SK-N-SH (cell line): ENCODE measurements around the gene CDH4. TPM values are rescaled to one million over a fixed set of nuclear protein-coding genes. Genes with fewer than 3 reads are reported as not detected.

ENCODE experiments used
- CTCF ChIA-PET: fragments of 300-600, 350-600 bp; formaldehyde crosslinking; extraction: SDS; loops from one replicate; lab custom pipeline; 2021; lab: Yijun Ruan, JAX
- POLR2A ChIA-PET: fragments of 350-600 bp; sonication (Branson Sonifier 250); formaldehyde crosslinking; extraction: SDS; loops from one replicate; lab custom pipeline; 2020; ENCODE audit warnings: antibody characterized with exemption, inconsistent platforms; lab: Yijun Ruan, JAX
- DNase-seq: peaks from one replicate; pipeline ENCODE4 v3.0.0; 2012
- H2AFZ ChIP-seq: fragments of 200-600 bp; sonication (generic); 2 replicates; pipeline ENCODE4 v1.8.1; 2016; ENCODE audit warnings: antibody characterized with exemption, mild to moderate bottlenecking, low read depth
- H3F3A ChIP-seq: fragments of 200-600 bp; sonication (generic); replicated peaks from 2 replicates; pipeline ENCODE3; 2016; ENCODE audit warnings: antibody characterized with exemption, mild to moderate bottlenecking; ENCODE audit not compliant: insufficient read depth
- H3K27ac ChIP-seq, 2 experiments: fragments of 200-500 bp in 1 of 2; fragments of 200-600 bp in 1 of 2; sonication (Bioruptor generic) in 1 of 2; sonication (generic), shearing (Covaris generic) in 1 of 2; 2 replicates each; pipeline versions ENCODE4 v1.5.1 to v1.6.1; 2014 to 2016; ENCODE audit warnings: low read depth in 2 of 2, inconsistent platforms in 1 of 2, low read length in 1 of 2, mild to moderate bottlenecking in 1 of 2, mixed read lengths in 1 of 2
- H3K27me3 ChIP-seq: fragments of 200-600 bp; sonication (generic), shearing (Covaris generic); 2 replicates; pipeline ENCODE4 v1.6.1; 2016; ENCODE audit warnings: mixed run types; ENCODE audit not compliant: insufficient read depth
- H3K36me3 ChIP-seq, 2 experiments: fragments of 200-500 bp in 1 of 2; fragments of 200-600 bp in 1 of 2; sonication (Bioruptor generic) in 1 of 2; sonication (generic) in 1 of 2; replicated peaks in 1 of 2; 2 replicates each; pipeline versions ENCODE3 to v1.5.1; 2014 to 2016; ENCODE audit warnings: low read length in 1 of 2, mild to moderate bottlenecking in 1 of 2; ENCODE audit not compliant: insufficient read depth in 2 of 2, control insufficient read depth in 1 of 2
- H3K4me1 ChIP-seq, 2 experiments: fragments of 200-500 bp in 1 of 2; fragments of 200-600 bp in 1 of 2; sonication (Bioruptor generic) in 1 of 2; sonication (generic), shearing (Covaris generic) in 1 of 2; 2 replicates each; pipeline versions ENCODE4 v1.5.1 to v1.6.1; 2014 to 2016; ENCODE audit warnings: low read depth in 1 of 2, low read length in 1 of 2, mixed run types in 1 of 2; ENCODE audit not compliant: insufficient read depth in 2 of 2, control insufficient read depth in 1 of 2
- H3K4me2 ChIP-seq: fragments of 200-600 bp; sonication (generic), shearing (Covaris generic); 2 replicates; pipeline ENCODE4 v1.6.1; 2017; ENCODE audit warnings: mixed run types
- H3K4me3 ChIP-seq, 2 experiments: fragments of 200-500 bp in 1 of 2; fragments of 200-600 bp in 1 of 2; sonication (Bioruptor generic) in 1 of 2; sonication (generic), shearing (Covaris generic) in 1 of 2; 2 replicates each; pipeline versions ENCODE4 v1.5.1 to v1.8.1; 2014 to 2016; ENCODE audit warnings: low read depth in 2 of 2, inconsistent platforms in 1 of 2, low read length in 1 of 2, mild to moderate bottlenecking in 1 of 2, mixed read lengths in 1 of 2, moderate library complexity in 1 of 2
- H3K79me2 ChIP-seq: fragments of 200-600 bp; sonication (generic); 2 replicates; pipeline ENCODE4 v1.8.1; 2017; ENCODE audit warnings: mild to moderate bottlenecking; ENCODE audit not compliant: insufficient read depth
- H3K9ac ChIP-seq: fragments of 200-600 bp; sonication (generic); 2 replicates; pipeline ENCODE4 v1.6.1; 2017; ENCODE audit warnings: mixed run types
- H3K9me2 ChIP-seq: fragments of 200-600 bp; sonication (generic); 2 replicates; pipeline ENCODE4 v1.6.1; 2017; ENCODE audit warnings: mixed run types
- H3K9me3 ChIP-seq: fragments of 200-600 bp; sonication (generic); 2 replicates; pipeline ENCODE4 v1.6.1; 2017; ENCODE audit warnings: mixed run types, mild to moderate bottlenecking, moderate library complexity
- H4K20me1 ChIP-seq: fragments of 200-600 bp; sonication (generic); 2 replicates; pipeline ENCODE4 v1.6.1; 2017; ENCODE audit warnings: mild to moderate bottlenecking, mixed run types; ENCODE audit not compliant: insufficient read depth
- CHD2 ChIP-seq: fragments of 150-350 bp; IDR thresholded peaks from 2 replicates; pipeline ENCODE4 v1.6.1; 2018; ENCODE audit warnings: low read length; ENCODE audit not compliant: partially characterized antibody
- EP300 ChIP-seq, 2 experiments: IDR thresholded peaks; 2 replicates each; pipeline versions ENCODE4 v1.4.0 to v1.6.1; 2012; ENCODE audit warnings: borderline replicate concordance in 1 of 2, low read depth in 1 of 2, low read length in 1 of 2
- FOSL2 ChIP-seq: IDR thresholded peaks from 2 replicates; pipeline ENCODE4 v1.4.0; 2012; ENCODE audit warnings: low read depth, mild to moderate bottlenecking, moderate library complexity, borderline replicate concordance
- FOXJ3 ChIP-seq: sonication (generic); formaldehyde crosslinking; IDR thresholded peaks from 2 replicates; pipeline ENCODE4 v1.5.1; 2020; ENCODE audit warnings: mild to moderate bottlenecking, missing genetic modification reagents
- NFIC ChIP-seq: IDR thresholded peaks from 2 replicates; pipeline ENCODE4 v1.4.0; 2012; ENCODE audit warnings: borderline replicate concordance
- POLR2AphosphoS5 ChIP-seq: IDR thresholded peaks from 2 replicates; pipeline ENCODE4 v1.6.1; 2012; ENCODE audit warnings: low read depth, low read length
- RAD21 ChIP-seq: IDR thresholded peaks from 2 replicates; pipeline ENCODE4 v1.6.1; 2012; ENCODE audit warnings: mild to moderate bottlenecking, low read length
- TAF1 ChIP-seq: IDR thresholded peaks from 2 replicates; pipeline ENCODE4 v1.6.1; 2012; ENCODE audit warnings: low read depth, mild to moderate bottlenecking, low read length, moderate library complexity, borderline replicate concordance
- TEAD4 ChIP-seq: IDR thresholded peaks from 2 replicates; pipeline ENCODE4 v1.4.0; 2012; ENCODE audit warnings: mild to moderate bottlenecking, borderline replicate concordance; ENCODE audit not compliant: insufficient read depth
- YY1 ChIP-seq: IDR thresholded peaks from 2 replicates; pipeline ENCODE4 v1.4.0; 2012; ENCODE audit warnings: low read depth, mild to moderate bottlenecking
- WGBS: methylation state at CpG from one replicate; pipeline ENCODE4 v1.1.6; 2017; ENCODE audit warnings: low lambda C conversion rate; 5-methylcytosine and 5-hydroxymethylcytosine counted together
- polyA plus RNA-seq, 3 experiments: library from polyadenylated mRNA; depleted of rRNA; stranded (reverse); fragments of >200 nt; gene quantifications; 2 replicates each; pipeline ENCODE4 v1.2.3, GENCODE V29; 2012
- TF ChIP-seq, protein P1 (sequence below): IDR thresholded peaks from 2 replicates; pipeline ENCODE4 v1.6.1; 2012; ENCODE audit warnings: mild to moderate bottlenecking, low read depth, low read length, moderate library complexity
- TF ChIP-seq, protein P2 (sequence below): IDR thresholded peaks from 2 replicates; pipeline ENCODE4 v1.4.0; 2012; ENCODE audit warnings: low read depth, borderline replicate concordance
- TF ChIP-seq, protein P3 (sequence below): IDR thresholded peaks from 2 replicates; pipeline ENCODE4 v1.4.0; 2012; ENCODE audit warnings: low read depth, borderline replicate concordance
- TF ChIP-seq, protein P4 (sequence below): fragments of 150-350 bp; IDR thresholded peaks from 2 replicates; pipeline ENCODE4 v1.6.1; 2016; ENCODE audit warnings: mild to moderate bottlenecking, low read depth, low read length

CDH4 gene
- polyA plus RNA-seq, 1 of the 3 experiments (the other 2 are of a cell fraction) = not detected

DNA sequence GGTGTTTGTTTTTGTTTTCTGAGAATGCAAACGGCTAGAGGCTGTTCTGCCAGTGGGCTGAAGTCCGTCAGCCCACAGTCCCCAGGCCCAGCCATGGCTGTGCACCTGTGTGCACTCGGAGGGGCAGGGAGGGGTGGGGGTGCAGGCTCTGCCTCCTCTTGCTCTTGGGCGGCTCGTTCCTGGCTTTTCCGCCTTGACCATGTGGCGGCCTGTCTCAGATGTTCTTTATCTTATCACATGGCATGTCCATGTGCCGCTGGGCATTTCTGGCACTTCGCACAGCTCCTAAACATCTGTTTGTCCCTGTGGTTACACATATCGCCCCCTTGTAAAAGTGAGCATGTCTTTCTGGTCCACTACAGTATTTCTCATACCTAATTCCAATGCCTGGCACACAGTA, 137.0 kb downstream of the CDH4 start (continued):
- TF ChIP-seq FOSL2 (no peak), TAF1 (no peak), POLR2AphosphoS5 (no peak), EP300 (IDR thresholded peaks at IDR 0.05; ENCODE audit: borderline replicate concordance in 1 of 2, low read depth in 1 of 2, low read length in 1 of 2) (no peak)
- TF ChIP-seq, protein P1, sequence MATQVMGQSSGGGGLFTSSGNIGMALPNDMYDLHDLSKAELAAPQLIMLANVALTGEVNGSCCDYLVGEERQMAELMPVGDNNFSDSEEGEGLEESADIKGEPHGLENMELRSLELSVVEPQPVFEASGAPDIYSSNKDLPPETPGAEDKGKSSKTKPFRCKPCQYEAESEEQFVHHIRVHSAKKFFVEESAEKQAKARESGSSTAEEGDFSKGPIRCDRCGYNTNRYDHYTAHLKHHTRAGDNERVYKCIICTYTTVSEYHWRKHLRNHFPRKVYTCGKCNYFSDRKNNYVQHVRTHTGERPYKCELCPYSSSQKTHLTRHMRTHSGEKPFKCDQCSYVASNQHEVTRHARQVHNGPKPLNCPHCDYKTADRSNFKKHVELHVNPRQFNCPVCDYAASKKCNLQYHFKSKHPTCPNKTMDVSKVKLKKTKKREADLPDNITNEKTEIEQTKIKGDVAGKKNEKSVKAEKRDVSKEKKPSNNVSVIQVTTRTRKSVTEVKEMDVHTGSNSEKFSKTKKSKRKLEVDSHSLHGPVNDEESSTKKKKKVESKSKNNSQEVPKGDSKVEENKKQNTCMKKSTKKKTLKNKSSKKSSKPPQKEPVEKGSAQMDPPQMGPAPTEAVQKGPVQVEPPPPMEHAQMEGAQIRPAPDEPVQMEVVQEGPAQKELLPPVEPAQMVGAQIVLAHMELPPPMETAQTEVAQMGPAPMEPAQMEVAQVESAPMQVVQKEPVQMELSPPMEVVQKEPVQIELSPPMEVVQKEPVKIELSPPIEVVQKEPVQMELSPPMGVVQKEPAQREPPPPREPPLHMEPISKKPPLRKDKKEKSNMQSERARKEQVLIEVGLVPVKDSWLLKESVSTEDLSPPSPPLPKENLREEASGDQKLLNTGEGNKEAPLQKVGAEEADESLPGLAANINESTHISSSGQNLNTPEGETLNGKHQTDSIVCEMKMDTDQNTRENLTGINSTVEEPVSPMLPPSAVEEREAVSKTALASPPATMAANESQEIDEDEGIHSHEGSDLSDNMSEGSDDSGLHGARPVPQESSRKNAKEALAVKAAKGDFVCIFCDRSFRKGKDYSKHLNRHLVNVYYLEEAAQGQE = no peak

DNA sequence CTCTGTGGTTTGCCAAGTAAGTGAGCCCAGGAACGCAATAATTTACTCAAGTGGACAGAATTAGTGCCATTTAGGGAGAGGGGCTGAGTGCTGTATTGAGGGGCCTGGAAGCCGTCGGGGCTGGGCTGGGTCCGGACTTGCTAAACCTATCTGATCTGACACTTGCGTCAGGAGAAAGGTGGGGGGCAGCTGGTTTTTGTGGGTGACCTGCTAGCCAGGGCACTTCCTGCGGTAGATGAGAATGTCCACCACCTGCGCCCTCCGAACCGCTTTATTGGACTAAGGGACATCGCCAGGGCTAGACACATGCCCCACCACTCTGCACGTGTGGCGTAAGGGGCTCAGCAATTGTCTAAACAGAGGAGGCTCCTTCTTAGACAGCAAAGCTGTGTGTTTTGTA, 139.1 kb downstream of the CDH4 start:
- Histone ChIP-seq H3K4me3 (no peak overlapping the region), H2AFZ (no peak overlapping the region), H3K4me2 (no peak overlapping the region), H3K27me3 (no peaks in the 10 kb centered on the region), H3K9me2 (no peaks in the 10 kb centered on the region), H4K20me1 (no peaks in the 10 kb centered on the region), H3K79me2 (no peaks in the 10 kb centered on the region), H3K27ac (no peak overlapping the region), H3K9me3 (no peaks in the 10 kb centered on the region), H3K36me3 (no peaks in the 10 kb centered on the region), H3K9ac (no peak overlapping the region), H3F3A (no peaks in the 10 kb centered on the region), H3K4me1 (no peaks in the 10 kb centered on the region)
- 67% methylated on average over 8 of the region's 12 CpGs for WGBS
- TF ChIP-seq FOXJ3 (CRISPR knock-in tag) (no peak), CHD2 (no peak), YY1 (no peak), NFIC (no peak), RAD21 (no peak), TEAD4 (no peak)
- TF ChIP-seq, protein P2, sequence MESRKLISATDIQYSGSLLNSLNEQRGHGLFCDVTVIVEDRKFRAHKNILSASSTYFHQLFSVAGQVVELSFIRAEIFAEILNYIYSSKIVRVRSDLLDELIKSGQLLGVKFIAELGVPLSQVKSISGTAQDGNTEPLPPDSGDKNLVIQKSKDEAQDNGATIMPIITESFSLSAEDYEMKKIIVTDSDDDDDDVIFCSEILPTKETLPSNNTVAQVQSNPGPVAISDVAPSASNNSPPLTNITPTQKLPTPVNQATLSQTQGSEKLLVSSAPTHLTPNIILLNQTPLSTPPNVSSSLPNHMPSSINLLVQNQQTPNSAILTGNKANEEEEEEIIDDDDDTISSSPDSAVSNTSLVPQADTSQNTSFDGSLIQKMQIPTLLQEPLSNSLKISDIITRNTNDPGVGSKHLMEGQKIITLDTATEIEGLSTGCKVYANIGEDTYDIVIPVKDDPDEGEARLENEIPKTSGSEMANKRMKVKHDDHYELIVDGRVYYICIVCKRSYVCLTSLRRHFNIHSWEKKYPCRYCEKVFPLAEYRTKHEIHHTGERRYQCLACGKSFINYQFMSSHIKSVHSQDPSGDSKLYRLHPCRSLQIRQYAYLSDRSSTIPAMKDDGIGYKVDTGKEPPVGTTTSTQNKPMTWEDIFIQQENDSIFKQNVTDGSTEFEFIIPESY = no peak
- TF ChIP-seq, protein P3, sequence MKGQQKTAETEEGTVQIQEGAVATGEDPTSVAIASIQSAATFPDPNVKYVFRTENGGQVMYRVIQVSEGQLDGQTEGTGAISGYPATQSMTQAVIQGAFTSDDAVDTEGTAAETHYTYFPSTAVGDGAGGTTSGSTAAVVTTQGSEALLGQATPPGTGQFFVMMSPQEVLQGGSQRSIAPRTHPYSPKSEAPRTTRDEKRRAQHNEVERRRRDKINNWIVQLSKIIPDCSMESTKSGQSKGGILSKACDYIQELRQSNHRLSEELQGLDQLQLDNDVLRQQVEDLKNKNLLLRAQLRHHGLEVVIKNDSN = no peak
- TF ChIP-seq, protein P4, sequence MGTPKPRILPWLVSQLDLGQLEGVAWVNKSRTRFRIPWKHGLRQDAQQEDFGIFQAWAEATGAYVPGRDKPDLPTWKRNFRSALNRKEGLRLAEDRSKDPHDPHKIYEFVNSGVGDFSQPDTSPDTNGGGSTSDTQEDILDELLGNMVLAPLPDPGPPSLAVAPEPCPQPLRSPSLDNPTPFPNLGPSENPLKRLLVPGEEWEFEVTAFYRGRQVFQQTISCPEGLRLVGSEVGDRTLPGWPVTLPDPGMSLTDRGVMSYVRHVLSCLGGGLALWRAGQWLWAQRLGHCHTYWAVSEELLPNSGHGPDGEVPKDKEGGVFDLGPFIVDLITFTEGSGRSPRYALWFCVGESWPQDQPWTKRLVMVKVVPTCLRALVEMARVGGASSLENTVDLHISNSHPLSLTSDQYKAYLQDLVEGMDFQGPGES = no peak
- TF ChIP-seq, protein P1 = no peak
- POLR2A ChIA-PET = no interaction called here
- CTCF ChIA-PET = interaction anchor here (0.6 kb wide), 1 partner anchor 1329 kb away, joined by 3 read pairs; no protein-coding TSS in a partner anchor
- no peak for DNase-seq
